IMR-90 (cell line): ENCODE measurements around the gene KCNC2. TPM values are rescaled to one million over a fixed set of nuclear protein-coding genes. Genes with fewer than 3 reads are reported as not detected.

ENCODE experiments used
- ATAC-seq: fragments of 200-7000 bp; cut with Tn5 transposase; 2 replicates; pipeline ENCODE4 v1.9.1; 2020; ENCODE audit warnings: low read depth, mild to moderate bottlenecking, moderate library complexity
- BruUV-seq: library from RNA; stranded (reverse); fragments of 400-500 nt; replicated peaks from 2 replicates; lab custom pipeline; 2021; lab: Mats Ljungman, UMichigan
- CTCF ChIA-PET: fragments of 300-600 bp; formaldehyde crosslinking; extraction: SDS; loops from one replicate; lab custom pipeline; 2021; ENCODE audit warnings: antibody characterized with exemption; lab: Yijun Ruan, JAX
- POLR2A ChIA-PET: fragments of 300-600 bp; sonication (Branson Sonifier 250); formaldehyde crosslinking; loops from one replicate; lab custom pipeline; 2022; ENCODE audit warnings: antibody characterized with exemption; ENCODE audit not compliant: unreplicated experiment; lab: Charles Lee
- DNase-seq: peaks from one replicate; pipeline ENCODE4 v3.0.0; 2013
- H2AFZ ChIP-seq: replicated peaks from 2 replicates; pipeline ENCODE3; 2013; ENCODE audit warnings: low read length, mild to moderate bottlenecking; ENCODE audit not compliant: poor library complexity
- H2AK5ac ChIP-seq: 2 replicates; pipeline ENCODE4 v1.6.1; 2013; ENCODE audit warnings: low read depth, low read length, inconsistent platforms
- H2AK9ac ChIP-seq: replicated peaks from 2 replicates; pipeline ENCODE3; 2013; ENCODE audit warnings: mild to moderate bottlenecking, low read depth, low read length, moderate library complexity; ENCODE audit not compliant: poor library complexity
- H2BK120ac ChIP-seq: 2 replicates; pipeline ENCODE4 v1.6.1; 2013; ENCODE audit warnings: low read depth, low read length, inconsistent platforms
- H2BK15ac ChIP-seq: 3 replicates; pipeline ENCODE4 v1.6.1; 2013; ENCODE audit warnings: low read depth, low read length, inconsistent platforms
- H2BK20ac ChIP-seq: 2 replicates; pipeline ENCODE4 v1.6.1; 2013; ENCODE audit warnings: low read depth, mild to moderate bottlenecking, inconsistent platforms, low read length, moderate library complexity
- H2BK5ac ChIP-seq: 2 replicates; pipeline ENCODE4 v1.6.1; 2013; ENCODE audit warnings: mild to moderate bottlenecking, low read depth, low read length, inconsistent platforms; ENCODE audit not compliant: poor library complexity, severe bottlenecking
- H3K14ac ChIP-seq: replicated peaks from 2 replicates; pipeline ENCODE4 v1.6.1; 2013; ENCODE audit warnings: low read depth, low read length, inconsistent platforms
- H3K18ac ChIP-seq: 2 replicates; pipeline ENCODE4 v1.6.1; 2013; ENCODE audit warnings: low read depth, low read length, control low read depth
- H3K23ac ChIP-seq: 2 replicates; pipeline ENCODE4 v1.6.1; 2013; ENCODE audit warnings: low read depth, low read length, inconsistent platforms
- H3K27ac ChIP-seq: 2 replicates; pipeline ENCODE4 v1.5.1; 2013; ENCODE audit warnings: mild to moderate bottlenecking, control low read depth, low read length; ENCODE audit not compliant: insufficient read depth
- H3K27me3 ChIP-seq: 2 replicates; pipeline ENCODE4 v1.6.1; 2013; ENCODE audit warnings: low read length; ENCODE audit not compliant: control insufficient read depth, insufficient read depth
- H3K36me3 ChIP-seq: 2 replicates; pipeline ENCODE4 v1.6.1; 2013; ENCODE audit warnings: low read length, mixed read lengths; ENCODE audit not compliant: control insufficient read depth, insufficient read depth
- H3K4ac ChIP-seq: 2 replicates; pipeline ENCODE4 v1.6.1; 2013; ENCODE audit warnings: low read depth, low read length, inconsistent platforms
- H3K4me1 ChIP-seq: 2 replicates; pipeline ENCODE4 v1.6.1; 2013; ENCODE audit warnings: low read length, mixed read lengths; ENCODE audit not compliant: control insufficient read depth, insufficient read depth
- H3K4me2 ChIP-seq: 2 replicates; pipeline ENCODE4 v1.6.1; 2013; ENCODE audit warnings: low read depth, mild to moderate bottlenecking, control low read depth, low read length, moderate library complexity
- H3K4me3 ChIP-seq: 2 replicates; pipeline ENCODE4 v1.5.1; 2013; ENCODE audit warnings: low read depth, mild to moderate bottlenecking, control low read depth, low read length, moderate library complexity; ENCODE audit not compliant: insufficient read depth
- H3K56ac ChIP-seq: 2 replicates; pipeline ENCODE4 v1.6.1; 2013; ENCODE audit warnings: low read length, inconsistent platforms; ENCODE audit not compliant: insufficient read depth; ENCODE audit errors: extremely low read depth
- H3K79me1 ChIP-seq, 2 experiments: 2 replicates each; pipeline ENCODE4 v1.6.1; 2013; ENCODE audit warnings: low read length in 2 of 2, inconsistent platforms in 1 of 2, low read depth in 1 of 2
- H3K9ac ChIP-seq: 2 replicates; pipeline ENCODE4 v1.6.1; 2013; ENCODE audit warnings: low read depth, low read length, control low read depth
- H3K9me1 ChIP-seq: 2 replicates; pipeline ENCODE4 v1.6.1; 2013; ENCODE audit warnings: low read length, inconsistent platforms; ENCODE audit not compliant: insufficient read depth
- H3K9me3 ChIP-seq: 2 replicates; pipeline ENCODE4 v1.6.1; 2013; ENCODE audit warnings: low read length; ENCODE audit not compliant: control insufficient read depth, insufficient read depth
- H4K20me1 ChIP-seq: 2 replicates; pipeline ENCODE4 v1.6.1; 2013; ENCODE audit warnings: low read length, inconsistent platforms; ENCODE audit not compliant: insufficient read depth
- H4K5ac ChIP-seq: 2 replicates; pipeline ENCODE4 v1.6.1; 2013; ENCODE audit warnings: mild to moderate bottlenecking, low read depth, low read length, control low read depth
- H4K8ac ChIP-seq, 2 experiments: 2 replicates each; pipeline ENCODE4 v1.6.1; 2013; ENCODE audit warnings: low read depth in 2 of 2, low read length in 2 of 2, control low read depth in 1 of 2, inconsistent platforms in 1 of 2
- H4K91ac ChIP-seq: 2 replicates; pipeline ENCODE4 v1.6.1; 2013; ENCODE audit warnings: low read depth, low read length, inconsistent platforms; ENCODE audit not compliant: insufficient read depth
- BHLHE40 ChIP-seq: fragments of 150-350 bp; IDR thresholded peaks from 2 replicates; pipeline ENCODE4 v1.6.1; 2016; ENCODE audit warnings: mild to moderate bottlenecking, low read depth, low read length
- CEBPB ChIP-seq: IDR thresholded peaks from 2 replicates; pipeline ENCODE4 v1.6.1; 2012; ENCODE audit warnings: low read depth, low read length, improper control_type of control experiment
- CHD1 ChIP-seq: IDR thresholded peaks from 2 replicates; pipeline ENCODE4 v1.6.1; 2012; ENCODE audit warnings: low read depth, low read length, improper control_type of control experiment
- FOS ChIP-seq: fragments of 150-350 bp; IDR thresholded peaks from 2 replicates; pipeline ENCODE4 v1.6.1; 2016; ENCODE audit warnings: low read depth, low read length
- MAFK ChIP-seq: IDR thresholded peaks from 2 replicates; pipeline ENCODE4 v1.6.1; 2012; ENCODE audit warnings: low read depth, low read length, improper control_type of control experiment
- MAZ ChIP-seq: IDR thresholded peaks from 2 replicates; pipeline ENCODE4 v1.6.1; 2012; ENCODE audit warnings: low read depth, mild to moderate bottlenecking, low read length, improper control_type of control experiment, moderate library complexity, borderline replicate concordance
- MXI1 ChIP-seq: IDR thresholded peaks from 2 replicates; pipeline ENCODE4 v1.6.1; 2012; ENCODE audit warnings: low read depth, mild to moderate bottlenecking, low read length, moderate library complexity, borderline replicate concordance
- NFE2L2 ChIP-seq: fragments of 150-350 bp; IDR thresholded peaks from 2 replicates; pipeline ENCODE4 v1.6.1; 2016; ENCODE audit warnings: low read depth, mild to moderate bottlenecking, low read length
- POLR2A ChIP-seq: IDR thresholded peaks from 2 replicates; pipeline ENCODE4 v1.6.1; 2012; ENCODE audit warnings: mild to moderate bottlenecking, low read depth, low read length
- RAD21 ChIP-seq: IDR thresholded peaks from 2 replicates; pipeline ENCODE4 v1.6.1; 2012; ENCODE audit warnings: low read length, improper control_type of control experiment
- RCOR1 ChIP-seq: IDR thresholded peaks from 2 replicates; pipeline ENCODE4 v1.6.1; 2012; ENCODE audit warnings: mild to moderate bottlenecking, low read length, improper control_type of control experiment; ENCODE audit not compliant: insufficient replicate concordance
- RFX5 ChIP-seq: IDR thresholded peaks from 2 replicates; pipeline ENCODE4 v1.8.0; 2012; ENCODE audit warnings: low read depth, mild to moderate bottlenecking, low read length, moderate library complexity
- SMC3 ChIP-seq: fragments of 150-350 bp; IDR thresholded peaks from 2 replicates; pipeline ENCODE4 v1.6.1; 2016; ENCODE audit warnings: low read depth, mild to moderate bottlenecking, antibody characterized with exemption, low read length, moderate library complexity
- WGBS, 2 experiments: methylation state at CpG; one replicate each; pipeline versions ENCODE4 v1.1.5 to v1.1.7; 2013; ENCODE audit warnings: missing lambda C conversion rate in 2 of 2; ENCODE audit not compliant: insufficient read length in 1 of 2; ENCODE audit errors: extremely low coverage in 2 of 2; 5-methylcytosine and 5-hydroxymethylcytosine counted together
- dilution Hi-C: fragments of 300-500 bp; cut with HindIII; formaldehyde crosslinking; loops from one replicate; pipeline ENCODE4 v1.14.3; 2018; ENCODE audit warnings: low sequenced_read_pairs; ENCODE audit not compliant: unreplicated experiment
- in situ Hi-C: fragments of 300-500 bp; cut with MboI; formaldehyde crosslinking; loops from 3 replicates; pipeline ENCODE4 v1.14.3; 2019; ENCODE audit warnings: low sequenced_read_pairs, inconsistent platforms, mixed read lengths
- intact Hi-C: fragments of 100-400 bp; cut with micrococcal nuclease; formaldehyde crosslinking; loops from 2 replicates; pipeline ENCODE4 v1.10.0; 2022
- polyA plus RNA-seq, 3 experiments: library from polyadenylated mRNA; depleted of rRNA; stranded (reverse); fragments of >200 nt; gene quantifications; 2 replicates each; pipeline ENCODE4 v1.2.3, GENCODE V29; 2012; ENCODE audit warnings: low replicate concordance in 1 of 3
- total RNA-seq: library from RNA; depleted of rRNA; stranded (reverse); fragments of >200 nt; gene quantifications from 2 replicates; pipeline ENCODE4 v1.2.3, GENCODE V29; 2012
- TF ChIP-seq, protein P1 (sequence below): conservative IDR thresholded peaks from 2 replicates; pipeline ENCODE4 v1.5.1; 2012; ENCODE audit warnings: mild to moderate bottlenecking, low read depth, low read length, improper control_type of control experiment
- TF ChIP-seq, protein P2 (sequence below): fragments of 150-350 bp; IDR thresholded peaks from 2 replicates; pipeline ENCODE4 v1.6.1; 2016; ENCODE audit warnings: low read depth, mild to moderate bottlenecking, low read length, moderate library complexity, borderline replicate concordance
- TF ChIP-seq, protein P3 (sequence below): fragments of 150-350 bp; IDR thresholded peaks from 2 replicates; pipeline ENCODE4 v1.6.1; 2017; ENCODE audit warnings: mild to moderate bottlenecking, antibody characterized with exemption, low read length, low read depth

The KCNC2 gene
- total and polyA plus RNA-seq, 2 of the 4 experiments (the other 2 are of a cell fraction): not detected

DNA sequence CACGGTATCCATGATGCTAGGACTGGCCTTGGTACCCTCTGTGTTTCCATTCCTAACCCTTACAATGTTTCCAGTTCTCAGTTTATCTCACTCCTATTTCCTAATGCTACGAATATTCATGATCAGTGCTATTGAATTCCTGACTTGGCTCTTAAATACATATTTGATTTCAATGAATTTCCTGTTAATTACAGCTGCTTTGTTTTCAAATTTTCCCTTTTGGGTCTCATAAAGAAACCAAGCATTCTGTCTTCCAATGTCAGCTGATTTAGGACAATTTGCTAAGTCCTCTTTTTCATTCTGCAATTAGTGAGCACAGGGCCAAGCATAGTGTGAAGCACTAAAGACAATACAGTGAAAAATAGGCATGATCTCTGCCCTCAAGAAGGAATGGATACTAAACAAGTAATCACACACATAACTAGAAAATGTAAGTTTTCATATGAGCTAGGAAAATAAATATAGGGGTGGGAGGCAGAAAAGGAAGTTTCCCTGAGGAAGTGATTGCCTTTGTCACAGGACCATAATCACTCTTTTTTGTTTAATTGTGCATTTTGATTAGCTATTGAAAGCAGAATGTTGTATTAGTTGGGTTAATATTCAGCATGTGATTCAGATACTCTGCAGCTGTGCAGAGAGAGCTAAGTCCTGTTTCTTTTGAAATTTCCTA is 88.5 kb downstream of the KCNC2 start:
- no peak overlapping the region for H2BK15ac ChIP-seq
- ChIA-PET POLR2A (no interaction called here), CTCF (no interaction called here)
- no peak overlapping the region for H3K27ac ChIP-seq
- H3K14ac ChIP-seq: no peak overlapping the region
- H3K9me3 ChIP-seq: no peaks in the 10 kb centered on the region
- WGBS, 2 experiments: 17% methylated on average over 1 of the region's 2 CpGs; no CpG with 5 or more reads in 1 of the 2 experiments
- H3K9ac ChIP-seq: no peak overlapping the region
- H4K8ac ChIP-seq: no peak overlapping the region
- no peaks in the 10 kb centered on the region for H3K4me1 ChIP-seq
- in situ Hi-C loops (no loop called here), dilution Hi-C loops (no loop called here), intact Hi-C loops (no loop called here)
- H4K91ac ChIP-seq: no peak overlapping the region
- no peak overlapping the region for H4K5ac ChIP-seq
- no peak overlapping the region for H3K4me2 ChIP-seq
- no peaks in the 10 kb centered on the region for H3K9me1 ChIP-seq
- no TSS peak for BruUV-seq
- no peak overlapping the region for H2AK5ac ChIP-seq
- DNase-seq (no peak), ATAC-seq (no peak)
- no peak overlapping the region for H2BK120ac ChIP-seq
- H4K20me1 ChIP-seq: no peaks in the 10 kb centered on the region
- H3K36me3 ChIP-seq: no peaks in the 10 kb centered on the region
- TF ChIP-seq POLR2A (no peak), CHD1 (no peak), FOS (no peak), MAZ (no peak), RAD21 (no peak), RFX5 (no peak), NFE2L2 (no peak), BHLHE40 (no peak), SMC3 (no peak), RCOR1 (no peak), MAFK (no peak), CEBPB (no peak), MXI1 (no peak)
- TF ChIP-seq, protein P1, sequence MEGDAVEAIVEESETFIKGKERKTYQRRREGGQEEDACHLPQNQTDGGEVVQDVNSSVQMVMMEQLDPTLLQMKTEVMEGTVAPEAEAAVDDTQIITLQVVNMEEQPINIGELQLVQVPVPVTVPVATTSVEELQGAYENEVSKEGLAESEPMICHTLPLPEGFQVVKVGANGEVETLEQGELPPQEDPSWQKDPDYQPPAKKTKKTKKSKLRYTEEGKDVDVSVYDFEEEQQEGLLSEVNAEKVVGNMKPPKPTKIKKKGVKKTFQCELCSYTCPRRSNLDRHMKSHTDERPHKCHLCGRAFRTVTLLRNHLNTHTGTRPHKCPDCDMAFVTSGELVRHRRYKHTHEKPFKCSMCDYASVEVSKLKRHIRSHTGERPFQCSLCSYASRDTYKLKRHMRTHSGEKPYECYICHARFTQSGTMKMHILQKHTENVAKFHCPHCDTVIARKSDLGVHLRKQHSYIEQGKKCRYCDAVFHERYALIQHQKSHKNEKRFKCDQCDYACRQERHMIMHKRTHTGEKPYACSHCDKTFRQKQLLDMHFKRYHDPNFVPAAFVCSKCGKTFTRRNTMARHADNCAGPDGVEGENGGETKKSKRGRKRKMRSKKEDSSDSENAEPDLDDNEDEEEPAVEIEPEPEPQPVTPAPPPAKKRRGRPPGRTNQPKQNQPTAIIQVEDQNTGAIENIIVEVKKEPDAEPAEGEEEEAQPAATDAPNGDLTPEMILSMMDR: no peak
- TF ChIP-seq, protein P2, sequence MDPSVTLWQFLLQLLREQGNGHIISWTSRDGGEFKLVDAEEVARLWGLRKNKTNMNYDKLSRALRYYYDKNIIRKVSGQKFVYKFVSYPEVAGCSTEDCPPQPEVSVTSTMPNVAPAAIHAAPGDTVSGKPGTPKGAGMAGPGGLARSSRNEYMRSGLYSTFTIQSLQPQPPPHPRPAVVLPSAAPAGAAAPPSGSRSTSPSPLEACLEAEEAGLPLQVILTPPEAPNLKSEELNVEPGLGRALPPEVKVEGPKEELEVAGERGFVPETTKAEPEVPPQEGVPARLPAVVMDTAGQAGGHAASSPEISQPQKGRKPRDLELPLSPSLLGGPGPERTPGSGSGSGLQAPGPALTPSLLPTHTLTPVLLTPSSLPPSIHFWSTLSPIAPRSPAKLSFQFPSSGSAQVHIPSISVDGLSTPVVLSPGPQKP: no peak
- TF ChIP-seq, protein P3, sequence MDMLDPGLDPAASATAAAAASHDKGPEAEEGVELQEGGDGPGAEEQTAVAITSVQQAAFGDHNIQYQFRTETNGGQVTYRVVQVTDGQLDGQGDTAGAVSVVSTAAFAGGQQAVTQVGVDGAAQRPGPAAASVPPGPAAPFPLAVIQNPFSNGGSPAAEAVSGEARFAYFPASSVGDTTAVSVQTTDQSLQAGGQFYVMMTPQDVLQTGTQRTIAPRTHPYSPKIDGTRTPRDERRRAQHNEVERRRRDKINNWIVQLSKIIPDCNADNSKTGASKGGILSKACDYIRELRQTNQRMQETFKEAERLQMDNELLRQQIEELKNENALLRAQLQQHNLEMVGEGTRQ: no peak
- no peak overlapping the region for H2AK9ac ChIP-seq
- no peak overlapping the region for H3K18ac ChIP-seq
- no peak overlapping the region for H3K56ac ChIP-seq
- no peak overlapping the region for H3K4me3 ChIP-seq
- no peak overlapping the region for H2AFZ ChIP-seq
- H3K23ac ChIP-seq: no peak overlapping the region
- no peaks in the 10 kb centered on the region for H3K79me1 ChIP-seq
- H2BK5ac ChIP-seq: no peak overlapping the region
- no peak overlapping the region for H3K4ac ChIP-seq
- no peak overlapping the region for H2BK20ac ChIP-seq
- no peaks in the 10 kb centered on the region for H3K27me3 ChIP-seq
